Subcutaneous abdominal adipose tissue (tissue), 5 donors: ENCODE results near the gene UXS1.

ENCODE experiments used
- H3K27ac ChIP-seq: one replicate; pipeline ENCODE4 v1.7.0; 2013; ENCODE audit warnings: low read depth, mild to moderate bottlenecking, inconsistent platforms, low read length, moderate library complexity
- H3K27me3 ChIP-seq, 5 donors: one replicate each; pipeline ENCODE4 v1.7.0; 2013; ENCODE audit warnings: low read length in 5 of 5, inconsistent platforms in 1 of 5; ENCODE audit not compliant: control insufficient read depth in 5 of 5, insufficient read depth in 4 of 5
- H3K36me3 ChIP-seq, 5 donors: one replicate each; pipeline ENCODE4 v1.7.0; 2013; ENCODE audit warnings: low read length in 5 of 5; ENCODE audit not compliant: control insufficient read depth in 5 of 5, insufficient read depth in 5 of 5
- H3K4me1 ChIP-seq, 5 donors: one replicate each; pipeline ENCODE4 v1.7.0; 2013; ENCODE audit warnings: low read length in 5 of 5, mild to moderate bottlenecking in 3 of 5, moderate library complexity in 1 of 5; ENCODE audit not compliant: control insufficient read depth in 5 of 5, insufficient read depth in 5 of 5
- H3K4me3 ChIP-seq, 5 donors: one replicate each; pipeline ENCODE4 v1.7.0; 2013; ENCODE audit warnings: low read length in 5 of 5, low read depth in 1 of 5
- H3K9ac ChIP-seq, 5 donors: one replicate each; pipeline ENCODE4 v1.7.0; 2013; ENCODE audit warnings: low read length in 5 of 5, mild to moderate bottlenecking in 4 of 5, moderate library complexity in 3 of 5
- H3K9me3 ChIP-seq, 5 donors: one replicate each; pipeline ENCODE4 v1.7.0; 2013; ENCODE audit warnings: low read length in 5 of 5; ENCODE audit not compliant: control insufficient read depth in 5 of 5
- donor health status: healthy.
- donor health status: healthy.
- donor health status: healthy.
- donor health status: healthy.
- donor health status: healthy.

UXS1 gene

DNA sequence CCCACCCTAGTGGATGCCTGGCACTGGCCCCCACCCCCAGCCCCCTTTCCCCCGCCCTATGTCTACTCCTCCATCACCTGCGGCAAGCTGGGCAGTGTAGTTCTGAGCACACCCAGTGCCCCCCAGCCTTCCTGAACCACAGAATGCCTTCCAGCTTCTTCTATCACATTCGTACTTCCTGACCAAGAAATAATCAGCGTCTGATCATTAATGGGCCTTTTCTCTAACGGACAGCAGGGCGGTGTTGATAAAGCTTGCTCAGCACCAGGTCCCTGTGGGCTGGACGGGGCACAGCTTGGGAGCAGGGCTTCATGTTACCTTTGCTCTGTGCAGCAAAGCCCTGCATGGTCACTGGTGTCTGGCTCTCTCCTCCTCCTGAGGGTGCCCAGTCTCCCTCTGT is 15.4 kb downstream of the UXS1 start:
- no peaks in the 10 kb centered on the region for H3K36me3 ChIP-seq
- no peak overlapping the region for H3K27ac ChIP-seq
- no peaks in the 10 kb centered on the region for H3K9me3 ChIP-seq
- H3K27me3 ChIP-seq, result no peaks in the 10 kb centered on the region
- no peak overlapping the region for H3K9ac ChIP-seq
- peaks cover 0 to 12% (median 2%) of the 10 kb centered on the region in 5 donors for H3K4me1 ChIP-seq
- no peak overlapping the region for H3K4me3 ChIP-seq

DNA sequence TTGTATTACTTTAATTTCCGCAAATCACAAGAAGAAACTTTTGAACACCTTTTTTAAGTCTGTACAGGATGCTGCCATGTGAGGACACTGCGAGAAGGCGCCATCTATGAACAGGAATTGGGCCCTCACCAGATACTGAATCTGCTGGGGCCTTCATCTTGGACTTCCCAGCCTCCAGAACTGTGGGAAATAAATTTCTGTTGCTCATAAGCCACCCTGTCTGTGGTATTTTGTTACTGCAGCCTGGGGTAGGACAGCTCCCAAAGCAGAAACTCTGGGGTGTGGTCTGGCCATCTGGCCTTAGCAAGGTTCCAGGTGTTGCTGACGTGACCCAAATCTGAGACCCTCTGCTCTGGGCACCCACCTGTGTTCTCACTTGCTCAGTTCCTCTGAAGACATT is 16.5 kb downstream of the UXS1 start:
- Histone ChIP-seq H3K9me3 (no peaks in the 10 kb centered on the region), H3K9ac (no peak overlapping the region), H3K27me3 (no peaks in the 10 kb centered on the region), H3K36me3 (no peaks in the 10 kb centered on the region), H3K27ac (no peak overlapping the region), H3K4me1 (peaks cover 0 to 12% (median 2%) of the 10 kb centered on the region in 5 donors), H3K4me3 (no peak overlapping the region)

DNA sequence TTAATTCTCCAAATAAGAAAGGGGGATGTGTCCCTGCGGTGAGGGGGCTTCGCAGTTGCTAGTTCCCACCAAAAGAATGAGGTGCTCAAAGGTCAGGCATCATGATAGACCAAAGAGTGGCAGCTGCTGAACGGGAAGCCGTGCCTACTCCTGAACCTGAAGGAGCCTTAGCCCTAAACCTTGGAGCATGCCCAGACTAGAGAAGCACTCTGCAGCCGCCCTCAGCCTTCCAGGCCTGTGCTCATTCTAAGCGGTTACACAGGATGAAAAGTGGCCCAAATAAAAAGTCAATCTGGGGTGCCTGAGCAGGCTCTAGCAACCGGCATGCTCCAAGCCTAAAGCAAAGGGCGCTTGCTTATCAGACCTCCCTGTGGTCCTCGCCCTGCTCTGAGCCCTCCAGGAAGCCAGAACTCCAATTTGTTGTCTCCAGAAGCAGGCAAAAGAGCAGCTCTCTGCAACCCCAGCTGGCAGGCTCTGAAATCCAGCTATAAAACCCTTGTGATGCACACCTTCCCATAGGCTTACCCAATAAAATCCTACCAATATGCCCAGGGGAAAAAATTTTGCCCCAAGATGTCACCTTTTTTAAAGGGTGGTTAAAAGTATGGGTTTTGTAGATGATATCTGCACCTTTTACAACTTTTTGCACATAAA is 17.5 kb downstream of the UXS1 start:
- H3K27ac ChIP-seq, result no peak overlapping the region
- no peak overlapping the region for H3K9ac ChIP-seq
- H3K9me3 ChIP-seq, result no peaks in the 10 kb centered on the region
- peaks cover 0 to 12% (median 2%) of the 10 kb centered on the region in 5 donors for H3K4me1 ChIP-seq
- no peaks in the 10 kb centered on the region for H3K36me3 ChIP-seq
- no peaks in the 10 kb centered on the region for H3K27me3 ChIP-seq
- no peak overlapping the region for H3K4me3 ChIP-seq

DNA sequence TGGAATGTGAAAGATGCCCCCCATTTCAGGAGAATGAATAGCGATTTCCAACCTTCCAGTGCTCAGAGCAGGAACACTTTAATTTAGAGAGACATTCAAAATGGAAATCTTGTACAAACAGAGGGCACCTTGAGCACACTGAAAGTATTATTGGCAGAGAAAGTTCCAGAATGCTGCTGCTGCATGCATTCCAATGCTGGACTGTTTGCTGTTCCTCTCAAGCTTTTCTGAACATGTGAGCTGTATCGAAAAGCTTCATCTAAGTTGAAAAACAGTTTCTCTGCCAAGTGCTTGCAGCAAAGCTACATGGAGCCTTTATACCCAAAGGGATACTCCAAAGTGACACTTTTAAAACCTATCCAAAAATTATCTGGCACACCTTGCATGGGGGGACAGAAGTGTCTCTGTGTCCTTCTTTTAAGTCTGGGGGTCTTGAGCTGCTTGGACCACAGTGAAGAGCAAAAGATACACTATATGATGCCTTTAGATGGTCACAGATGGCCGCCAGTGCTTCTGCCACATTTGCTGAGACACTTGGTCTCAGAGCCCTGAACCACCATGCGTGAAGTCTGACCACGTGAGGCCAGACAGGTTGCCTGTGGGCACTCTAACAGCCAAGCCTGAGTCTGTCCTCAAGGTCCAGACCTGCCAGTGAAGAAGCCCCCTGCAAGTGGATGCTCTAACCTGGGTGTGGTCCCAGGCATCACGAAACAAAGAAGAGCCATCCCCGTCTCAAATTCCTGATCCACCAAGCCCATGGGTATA is 18.8 kb downstream of the UXS1 start:
- no peak overlapping the region for H3K4me3 ChIP-seq
- H3K9ac ChIP-seq, result no peak overlapping the region
- no peaks in the 10 kb centered on the region for H3K36me3 ChIP-seq
- no peak overlapping the region for H3K27ac ChIP-seq
- peaks cover 0 to 12% (median 2%) of the 10 kb centered on the region in 5 donors for H3K4me1 ChIP-seq
- H3K27me3 ChIP-seq, result no peaks in the 10 kb centered on the region
- no peaks in the 10 kb centered on the region for H3K9me3 ChIP-seq

DNA sequence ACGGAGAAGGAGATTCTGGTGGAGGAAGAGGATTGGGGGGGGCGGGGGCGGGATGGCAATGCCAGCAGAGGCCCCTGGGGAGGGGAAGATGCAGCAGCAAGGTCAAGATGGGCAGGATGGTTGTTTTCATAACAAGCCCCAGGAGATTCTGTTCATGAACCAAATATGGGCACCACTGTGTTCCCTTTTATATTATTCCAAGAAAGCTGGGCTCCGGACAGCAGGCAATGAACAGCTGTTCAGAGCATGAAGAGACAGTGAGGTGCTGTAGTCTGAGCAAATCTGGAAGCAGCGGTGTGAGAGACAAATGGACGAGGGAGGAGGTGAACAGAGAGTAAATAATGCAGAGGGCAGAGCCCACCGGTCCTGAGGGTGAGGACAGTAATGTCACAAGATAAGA is 20.0 kb downstream of the UXS1 start:
- H3K27ac ChIP-seq, result no peak overlapping the region
- no peak overlapping the region for H3K4me3 ChIP-seq
- H3K4me1 ChIP-seq, result peaks cover 0 to 12% (median 2%) of the 10 kb centered on the region in 5 donors
- no peaks in the 10 kb centered on the region for H3K9me3 ChIP-seq
- no peaks in the 10 kb centered on the region for H3K36me3 ChIP-seq
- H3K27me3 ChIP-seq, result no peaks in the 10 kb centered on the region
- H3K9ac ChIP-seq, result no peak overlapping the region

DNA sequence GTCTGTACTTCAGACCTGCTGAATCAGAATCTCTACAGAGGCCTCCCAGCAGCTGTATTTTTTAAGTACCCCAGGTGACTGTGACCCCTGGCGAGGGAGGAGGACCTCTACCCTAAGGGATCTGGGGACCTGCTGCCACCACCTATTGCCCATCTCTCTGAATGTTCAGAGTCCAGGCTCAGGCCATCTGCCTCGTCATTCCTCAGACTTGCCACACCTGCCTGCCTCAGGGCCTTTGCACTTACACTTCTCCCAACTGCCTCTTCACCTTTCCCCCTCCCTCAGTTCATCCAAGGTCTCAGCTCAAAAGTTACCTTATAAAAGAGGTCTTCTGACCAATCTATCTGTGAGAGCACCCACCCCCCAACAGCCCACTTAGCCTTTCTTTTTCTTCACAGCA is 21.5 kb downstream of the UXS1 start:
- no peaks in the 10 kb centered on the region for H3K36me3 ChIP-seq
- no peak overlapping the region for H3K4me3 ChIP-seq
- H3K27ac ChIP-seq, result no peak overlapping the region
- no peaks in the 10 kb centered on the region for H3K9me3 ChIP-seq
- peaks cover 0 to 12% (median 2%) of the 10 kb centered on the region in 5 donors for H3K4me1 ChIP-seq
- H3K27me3 ChIP-seq, result no peaks in the 10 kb centered on the region
- H3K9ac ChIP-seq, result no peak overlapping the region

DNA sequence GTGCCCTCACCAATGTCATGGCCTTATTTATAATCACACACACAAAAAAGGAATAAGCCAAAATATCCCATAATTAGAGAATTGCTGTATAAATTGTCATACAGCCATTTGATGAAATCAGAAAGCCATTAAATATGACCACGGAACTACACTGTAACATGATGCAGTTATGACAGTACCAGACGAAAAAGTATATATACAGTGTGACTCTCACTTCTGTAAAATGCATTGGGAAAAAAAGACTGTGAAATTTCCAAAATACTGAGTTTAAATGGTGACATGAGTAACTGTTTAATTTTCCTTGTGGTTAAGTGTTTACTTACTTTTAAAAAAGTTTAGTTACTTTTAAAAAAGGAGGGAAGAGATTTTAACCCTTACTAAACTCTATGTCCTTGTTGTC is 25.4 kb downstream of the UXS1 start:
- Histone ChIP-seq H3K4me1 (no peaks in the 10 kb centered on the region), H3K9ac (no peak overlapping the region), H3K9me3 (no peaks in the 10 kb centered on the region), H3K4me3 (no peak overlapping the region), H3K27me3 (no peaks in the 10 kb centered on the region), H3K36me3 (peaks cover 0 to 7% (median 0%) of the 10 kb centered on the region in 5 donors), H3K27ac (no peak overlapping the region)

DNA sequence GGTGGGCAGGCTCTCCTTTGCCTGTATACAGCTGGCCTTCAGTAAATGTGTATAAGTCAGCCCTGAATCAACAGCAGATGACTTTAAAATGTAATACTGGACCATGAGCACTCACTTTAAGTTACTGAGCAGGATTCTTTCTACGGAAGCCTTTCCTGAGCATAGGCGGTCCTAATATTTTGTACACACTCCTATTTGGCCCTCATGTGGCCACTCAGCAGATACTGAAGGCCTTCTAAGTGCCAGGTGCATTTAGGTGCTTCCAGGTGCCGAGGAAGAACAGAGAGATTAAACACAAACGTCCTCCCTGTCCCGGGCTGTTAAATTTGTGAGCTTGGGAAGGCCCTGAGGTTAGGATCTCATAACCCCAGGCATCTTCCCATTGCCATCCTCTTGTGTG is 27.0 kb downstream of the UXS1 start:
- Histone ChIP-seq H3K9me3 (no peaks in the 10 kb centered on the region), H3K4me1 (no peaks in the 10 kb centered on the region), H3K27ac (no peak overlapping the region), H3K36me3 (peaks cover 0 to 7% (median 4%) of the 10 kb centered on the region in 5 donors), H3K27me3 (no peaks in the 10 kb centered on the region), H3K4me3 (no peak overlapping the region), H3K9ac (no peak overlapping the region)

DNA sequence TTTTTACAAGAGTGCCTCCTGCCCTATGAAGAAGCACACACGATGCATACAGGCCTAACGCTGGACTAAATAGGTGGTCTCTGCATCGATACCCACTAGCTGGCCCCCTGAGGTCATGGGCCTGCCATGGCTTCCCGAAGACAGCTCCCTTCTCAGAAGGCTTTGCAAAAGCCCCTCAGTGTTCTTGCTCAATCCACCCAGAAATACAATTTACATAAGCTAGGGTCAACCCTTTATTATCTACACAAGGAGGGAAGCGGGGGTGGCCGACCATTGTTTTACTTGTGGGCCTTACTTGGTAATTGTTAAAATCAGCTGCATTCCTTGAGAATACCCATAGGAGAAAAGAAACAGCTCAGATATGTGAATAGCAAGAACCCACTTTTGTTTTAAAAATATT is 28.5 kb downstream of the UXS1 start:
- Histone ChIP-seq H3K4me3 (no peak overlapping the region), H3K9ac (no peak overlapping the region), H3K27ac (no peak overlapping the region), H3K4me1 (peaks cover 0 to 6% (median 0%) of the 10 kb centered on the region in 5 donors), H3K27me3 (no peaks in the 10 kb centered on the region), H3K36me3 (peaks cover 0 to 11% (median 4%) of the 10 kb centered on the region in 5 donors), H3K9me3 (no peaks in the 10 kb centered on the region)

DNA sequence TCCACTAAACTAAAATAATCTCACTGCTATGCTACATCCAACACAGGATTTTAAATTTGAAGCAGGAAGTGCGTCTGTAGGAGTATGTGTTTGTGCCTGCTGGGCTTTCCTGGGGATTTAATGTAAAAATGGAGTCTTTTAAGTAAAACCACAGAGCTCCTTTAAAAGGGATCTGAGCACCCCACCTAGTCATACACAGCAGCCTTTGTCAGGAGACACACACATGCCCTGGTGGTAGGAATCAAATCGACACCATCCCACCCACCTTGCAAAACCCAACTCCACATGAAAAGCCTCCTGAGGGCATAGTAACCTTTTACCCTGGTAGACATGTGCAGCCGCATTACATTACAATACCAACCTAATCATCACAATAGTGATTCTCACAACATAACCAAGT is 29.1 kb downstream of the UXS1 start:
- Histone ChIP-seq H3K4me1 (peaks cover 0 to 11% (median 0%) of the 10 kb centered on the region in 5 donors), H3K9ac (no peak overlapping the region), H3K27me3 (no peaks in the 10 kb centered on the region), H3K27ac (no peak overlapping the region), H3K36me3 (peaks cover 0 to 13% (median 4%) of the 10 kb centered on the region in 5 donors), H3K9me3 (no peaks in the 10 kb centered on the region), H3K4me3 (no peak overlapping the region)
